Esophagus muscularis mucosa (tissue), 4 donors: ENCODE results near the gene DDAH1. TPM values are rescaled to one million over a fixed set of nuclear protein-coding genes. Genes with fewer than 3 reads are reported as not detected.
"Not testable (repeated sequence)": the region's sequence is repeated elsewhere in the genome, so short reads cannot be mapped to it uniquely, and the experiment has no call there.

Source experiments
- DNase-seq: peaks from one replicate; pipeline ENCODE4 v3.0.0-alpha.2; 2017; ENCODE audit errors: extremely low spot score
- H3K27ac ChIP-seq, 4 donors: fragments of 200-600 bp; sonication (generic); replicated peaks in 1 of 4; 1 replicate in 3 of 4; 2 replicates in 1 of 4; pipeline ENCODE4 v1.5.1; 2016 to 2019; ENCODE audit warnings: mild to moderate bottlenecking in 1 of 4
- H3K27me3 ChIP-seq, 4 donors: fragments of 200-600 bp; sonication (generic); one replicate each; pipeline versions ENCODE4 v1.5.1 to v1.6.0; 2016 to 2019
- H3K36me3 ChIP-seq, 4 donors: fragments of 200-600 bp; sonication (generic); one replicate each; pipeline ENCODE4 v1.5.1; 2016 to 2019
- H3K4me1 ChIP-seq, 4 donors: fragments of 200-600 bp; sonication (generic); one replicate each; pipeline ENCODE4 v1.5.1; 2016 to 2019
- H3K4me3 ChIP-seq, 4 donors: fragments of 200-600 bp; sonication (generic); 1 replicate in 2 of 4; 2 replicates in 2 of 4; pipeline ENCODE4 v1.5.1; 2016 to 2019; ENCODE audit warnings: mild to moderate bottlenecking in 4 of 4, moderate library complexity in 1 of 4
- H3K9me3 ChIP-seq, 4 donors: fragments of 200-600 bp; sonication (generic); 1 replicate in 3 of 4; 2 replicates in 1 of 4; pipeline ENCODE4 v1.5.1; 2016 to 2019
- EP300 ChIP-seq: sonication (generic); formaldehyde crosslinking; IDR thresholded peaks from one replicate; pipeline ENCODE4 v1.6.1; 2017; ENCODE audit warnings: antibody characterized with exemption
- POLR2A ChIP-seq: fragments of 450-650 bp; IDR thresholded peaks from one replicate; pipeline ENCODE4 v1.6.1; 2017; ENCODE audit warnings: antibody characterized with exemption, moderate library complexity, mild to moderate bottlenecking, low read depth
- POLR2AphosphoS5 ChIP-seq, 2 donors: sonication (generic); formaldehyde crosslinking; IDR thresholded peaks; one replicate each; pipeline ENCODE4 v1.6.1; 2017; ENCODE audit warnings: antibody characterized with exemption in 2 of 2
- WGBS: methylation state at CpG from one replicate; pipeline ENCODE4 v1.1.5; 2018; 5-methylcytosine and 5-hydroxymethylcytosine counted together
- intact Hi-C: fragments of 100-400 bp; cut with DNase I; formaldehyde crosslinking; loops from one replicate; pipeline ENCODE4 v1.15.1; 2023
- total RNA-seq, 4 donors: library from RNA; depleted of rRNA; stranded (reverse); fragments of >200 nt; gene quantifications; one replicate each; pipeline versions ENCODE4 v1.1.0 to v1.2.1, GENCODE V29; 2016
- TF ChIP-seq, protein P1 (sequence below), 3 experiments: fragments of 200-600 bp in 2 of 3; fragments of 450-650 bp in 1 of 3; sonication (generic) in 2 of 3; IDR thresholded peaks; one replicate each; pipeline ENCODE4 v1.5.1; 2017 to 2019; ENCODE audit warnings: antibody characterized with exemption in 3 of 3, mild to moderate bottlenecking in 2 of 3, moderate library complexity in 1 of 3

DDAH1 gene
- 10 to 100 TPM; 27.0 to 75.3 (median 38.0) TPM for total RNA-seq

DNA sequence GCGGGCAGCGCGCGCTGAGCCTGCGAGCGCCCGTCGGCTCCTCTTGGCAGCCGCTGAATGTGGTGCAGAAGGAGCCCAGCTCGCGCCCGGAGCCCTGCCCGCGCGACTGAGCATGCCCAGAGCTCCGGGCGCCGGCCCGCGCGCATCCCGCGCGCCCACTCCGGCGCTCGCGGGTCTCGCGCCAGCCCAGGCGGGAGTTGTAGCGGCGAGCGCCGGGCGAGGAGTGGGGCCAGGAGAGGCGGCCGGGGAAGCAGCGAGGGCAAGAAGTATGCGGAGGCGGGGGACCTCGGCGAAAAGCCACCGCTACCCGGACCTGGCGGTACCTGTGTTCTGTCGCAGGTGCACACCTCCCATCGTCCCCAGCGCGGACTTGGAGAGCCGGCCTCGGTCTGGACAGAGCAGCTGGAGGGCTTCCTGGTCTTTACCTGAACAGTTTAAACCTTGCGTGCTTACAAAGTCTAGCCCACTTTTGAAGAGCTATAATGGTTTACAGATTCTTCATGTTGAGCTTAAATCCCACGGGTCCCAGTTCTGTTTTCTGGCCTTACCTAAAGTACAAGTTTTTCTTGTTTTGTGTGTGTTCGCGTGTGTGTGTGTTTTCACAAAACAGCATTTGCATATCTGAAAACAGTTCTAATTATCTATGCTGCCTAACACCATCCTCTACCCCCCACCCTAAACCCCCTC, at the start of gene DDAH1:
TSS of gene DDAH1 (minus strand) at position 61 of the 687 bp plus-strand sequence. CDS start 114 bp downstream, outside the sequence.
- H3K9me3 ChIP-seq = no peaks in the 10 kb centered on the region
- H3K4me3 ChIP-seq = peak within 1 kb of the TSS; percentile 60 to 76 (median 74)
- no peak for TF ChIP-seq POLR2AphosphoS5 (IDR thresholded peaks at IDR 0.05)
- TF ChIP-seq EP300 = no peak
- TF ChIP-seq, protein P1, sequence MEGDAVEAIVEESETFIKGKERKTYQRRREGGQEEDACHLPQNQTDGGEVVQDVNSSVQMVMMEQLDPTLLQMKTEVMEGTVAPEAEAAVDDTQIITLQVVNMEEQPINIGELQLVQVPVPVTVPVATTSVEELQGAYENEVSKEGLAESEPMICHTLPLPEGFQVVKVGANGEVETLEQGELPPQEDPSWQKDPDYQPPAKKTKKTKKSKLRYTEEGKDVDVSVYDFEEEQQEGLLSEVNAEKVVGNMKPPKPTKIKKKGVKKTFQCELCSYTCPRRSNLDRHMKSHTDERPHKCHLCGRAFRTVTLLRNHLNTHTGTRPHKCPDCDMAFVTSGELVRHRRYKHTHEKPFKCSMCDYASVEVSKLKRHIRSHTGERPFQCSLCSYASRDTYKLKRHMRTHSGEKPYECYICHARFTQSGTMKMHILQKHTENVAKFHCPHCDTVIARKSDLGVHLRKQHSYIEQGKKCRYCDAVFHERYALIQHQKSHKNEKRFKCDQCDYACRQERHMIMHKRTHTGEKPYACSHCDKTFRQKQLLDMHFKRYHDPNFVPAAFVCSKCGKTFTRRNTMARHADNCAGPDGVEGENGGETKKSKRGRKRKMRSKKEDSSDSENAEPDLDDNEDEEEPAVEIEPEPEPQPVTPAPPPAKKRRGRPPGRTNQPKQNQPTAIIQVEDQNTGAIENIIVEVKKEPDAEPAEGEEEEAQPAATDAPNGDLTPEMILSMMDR (IDR thresholded peaks at IDR 0.05) = no peak
- no peak for TF ChIP-seq POLR2A
- intact Hi-C loops = no loop called here
- peaks cover 4 to 26% (median 18%) of the 10 kb centered on the region in 4 donors for H3K4me1 ChIP-seq
- peak within 1 kb of the TSS; percentile 65 to 73 (median 72) for H3K27ac ChIP-seq
- DNase-seq = peak; percentile 66
- 42% methylated on average over 3 of the region's 56 CpGs for WGBS
- no peaks in the 10 kb centered on the region for H3K36me3 ChIP-seq
- H3K27me3 ChIP-seq = no peaks in the 10 kb centered on the region

DNA sequence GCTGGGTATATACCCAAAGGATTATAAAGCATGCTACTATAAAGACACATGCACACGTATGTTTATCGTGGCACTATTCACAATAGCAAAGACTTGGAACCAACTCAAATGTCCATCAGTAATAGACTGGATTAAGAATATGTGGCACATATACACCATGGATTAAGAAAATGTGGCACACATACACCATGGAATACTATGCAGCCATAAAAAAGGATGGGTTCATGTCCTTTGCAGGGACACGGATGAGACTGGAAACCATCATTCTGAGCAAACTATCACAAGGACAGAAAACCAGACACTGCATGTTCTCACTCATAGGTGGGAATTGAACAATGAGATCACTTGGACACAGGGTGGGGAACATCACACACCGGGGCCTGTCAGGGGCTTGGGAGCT, 49.0 kb upstream of the DDAH1 start:
- H3K27me3 ChIP-seq, H3K4me1 ChIP-seq, H3K9me3 ChIP-seq, DNase-seq, H3K36me3 ChIP-seq, H3K27ac ChIP-seq, intact Hi-C loops, H3K4me3 ChIP-seq: not testable (repeated sequence)
- WGBS = 95% methylated on average over 4 of the region's 4 CpGs

DNA sequence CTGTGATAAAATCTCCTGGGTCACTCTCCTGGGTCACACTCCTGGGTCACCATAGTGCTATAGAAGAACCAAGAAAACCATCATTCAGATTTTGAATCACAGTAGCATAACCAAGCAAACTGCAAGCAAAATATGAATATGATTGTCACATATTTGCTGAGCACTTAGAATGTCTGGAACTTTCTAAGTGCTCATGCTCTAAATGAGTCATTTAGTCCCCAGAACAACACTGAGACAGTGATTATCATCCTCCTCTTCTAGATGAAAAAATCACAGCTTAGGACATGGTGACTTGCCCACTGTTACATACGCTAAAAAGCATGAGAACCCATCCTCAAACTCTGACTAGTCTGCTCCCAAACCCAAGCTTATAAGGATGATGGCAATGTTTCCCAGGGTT, 39.5 kb upstream of the DDAH1 start:
- Histone ChIP-seq H3K4me1 (peaks cover 0 to 4% (median 2%) of the 10 kb centered on the region in 4 donors), H3K27ac (no peak overlapping the region), H3K4me3 (no peak overlapping the region), H3K36me3 (no peaks in the 10 kb centered on the region), H3K27me3 (no peaks in the 10 kb centered on the region), H3K9me3 (peaks cover 0 to 3% (median 0%) of the 10 kb centered on the region in 4 donors)
- intact Hi-C loops = loop anchor here (5.0 kb wide), 1 partner anchor 197 kb away; no protein-coding TSS in a partner anchor
- 75% methylated on average over 1 of the region's 1 CpG for WGBS
- no peak for DNase-seq
- no peak for TF ChIP-seq EP300
- no peak for TF ChIP-seq POLR2AphosphoS5 (IDR thresholded peaks at IDR 0.05)
- TF ChIP-seq, protein P1 (IDR thresholded peaks at IDR 0.05) = no peak
- no peak for TF ChIP-seq POLR2A

DNA sequence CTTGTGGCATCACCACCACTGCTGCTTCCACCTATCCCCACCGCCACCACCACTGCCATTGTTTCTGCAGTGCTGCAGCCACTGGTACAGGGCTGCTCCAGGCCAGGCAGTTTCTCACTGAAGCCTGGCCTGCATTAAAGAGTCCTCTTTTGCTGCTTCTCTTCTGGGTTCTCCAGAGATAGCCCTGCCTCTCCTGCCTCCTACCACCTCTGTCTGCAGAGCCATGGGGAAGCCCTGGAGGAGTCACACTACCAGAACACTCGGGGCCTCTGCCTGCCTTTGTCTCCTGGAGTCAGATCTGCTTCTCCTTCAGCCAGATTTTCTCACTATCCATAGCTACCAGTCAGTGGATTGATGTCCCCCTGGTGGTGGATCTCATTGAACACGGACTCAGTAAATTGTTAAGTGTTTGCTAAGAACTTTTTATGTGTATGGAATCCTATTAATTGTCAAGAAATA, 37.7 kb upstream of the DDAH1 start:
- Histone ChIP-seq H3K4me1 (peaks cover 0 to 4% (median 2%) of the 10 kb centered on the region in 4 donors), H3K36me3 (no peaks in the 10 kb centered on the region), H3K27me3 (no peaks in the 10 kb centered on the region), H3K4me3 (no peak overlapping the region), H3K27ac (no peak overlapping the region), H3K9me3 (peaks cover 0 to 3% (median 0%) of the 10 kb centered on the region in 4 donors)
- DNase-seq = no peak
- intact Hi-C loops = loop anchor here (5.0 kb wide), 1 partner anchor 195 kb away; no protein-coding TSS in a partner anchor
- TF ChIP-seq, protein P1 (IDR thresholded peaks at IDR 0.05) = peak; percentile 36 to 51 (median 43)
- TF ChIP-seq POLR2AphosphoS5 (IDR thresholded peaks at IDR 0.05) (no peak), POLR2A (no peak), EP300 (no peak)
- WGBS = 83% methylated on average over 2 of the region's 3 CpGs

DNA sequence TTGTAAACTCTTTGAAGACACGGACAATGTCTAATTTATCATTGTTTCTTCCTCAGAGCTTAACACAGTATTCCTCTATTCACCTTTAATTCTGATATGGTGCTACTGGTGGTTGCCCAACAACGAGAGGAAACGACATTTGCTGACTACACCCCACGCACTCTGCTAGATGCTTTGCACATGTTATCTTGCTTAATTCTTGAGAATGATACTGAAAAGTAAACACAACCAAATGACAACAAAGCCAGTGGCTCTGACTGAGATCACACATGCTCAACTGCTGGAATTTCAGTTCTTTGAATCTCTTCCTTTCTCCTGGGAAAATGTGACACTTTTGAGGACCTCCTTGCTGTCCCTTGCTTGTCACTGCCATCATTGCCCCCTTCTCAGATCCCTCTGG, 37.2 kb upstream of the DDAH1 start:
- peaks cover 0 to 4% (median 2%) of the 10 kb centered on the region in 4 donors for H3K4me1 ChIP-seq
- no peak for TF ChIP-seq POLR2A
- TF ChIP-seq EP300 = no peak
- TF ChIP-seq, protein P1 (IDR thresholded peaks at IDR 0.05) = no peak
- TF ChIP-seq POLR2AphosphoS5 (IDR thresholded peaks at IDR 0.05) = no peak
- DNase-seq = no peak
- H3K36me3 ChIP-seq = no peaks in the 10 kb centered on the region
- peaks cover 0 to 3% (median 0%) of the 10 kb centered on the region in 4 donors for H3K9me3 ChIP-seq
- no peak overlapping the region for H3K27ac ChIP-seq
- no peaks in the 10 kb centered on the region for H3K27me3 ChIP-seq
- H3K4me3 ChIP-seq = no peak overlapping the region
- intact Hi-C loops = loop anchor here (5.0 kb wide), 1 partner anchor 195 kb away; no protein-coding TSS in a partner anchor
- 83% methylated on average over 4 of the region's 4 CpGs for WGBS
